Measurements from ENCODE around the gene NUDT15. TPM values are rescaled to one million over a fixed set of nuclear protein-coding genes. Genes with fewer than 3 reads are reported as not detected.
"Not testable (repeated sequence)": the region's sequence is repeated elsewhere in the genome, so short reads cannot be mapped to it uniquely, and the experiment has no call there.

The NUDT15 gene
- total RNA-seq, 4 donors from 2014 or later, result 3.3 to 10.7 (median 4.8) TPM

GRCh38 chr13:47999973-48000372 is 37.6 kb upstream of the NUDT15 start:
- TF ChIP-seq POLR2A (IDR thresholded peaks at IDR 0.05) (no peak), EP300 (IDR thresholded peaks at IDR 0.05) (no peak), CTCF (IDR thresholded peaks at IDR 0.05) (no peak)
- no peak for DNase-seq (ENCODE audit: low spot score in 2 of 2)
- H3K27me3 ChIP-seq, result no peaks in the 10 kb centered on the region
- no peaks in the 10 kb centered on the region for H3K9me3 ChIP-seq
- peaks cover 0 to 7% (median 0%) of the 10 kb centered on the region in 3 donors for H3K36me3 ChIP-seq
- H3K4me3 ChIP-seq, result peak overlapping the region in 3 of 4 donors; percentile 88 to 96 (median 93)
- H3K27ac ChIP-seq, result peak overlapping the region in 1 of 4 donors; percentile 93
- H3K4me1 ChIP-seq, result peaks cover 0 to 42% (median 3%) of the 10 kb centered on the region in 4 donors
- 29 to 38% methylated on average over 5 of the region's 5 CpGs for WGBS, 2 donors

GRCh38 chr13:48000559-48001113 is 36.9 kb upstream of the NUDT15 start:
- H3K27ac ChIP-seq, result peak overlapping the region; percentile 64 to 93 (median 84)
- H3K36me3 ChIP-seq, result peaks cover 0 to 7% (median 0%) of the 10 kb centered on the region in 3 donors
- 1% methylated on average over 6 to 20 of the region's 25 CpGs for WGBS, 2 donors
- H3K4me3 ChIP-seq, result peak overlapping the region; percentile 69 to 96 (median 90)
- no peaks in the 10 kb centered on the region for H3K27me3 ChIP-seq
- DNase-seq (ENCODE audit: low spot score in 2 of 2), result no peak
- peaks cover 0 to 42% (median 3%) of the 10 kb centered on the region in 4 donors for H3K4me1 ChIP-seq
- no peak for TF ChIP-seq CTCF (IDR thresholded peaks at IDR 0.05)
- TF ChIP-seq POLR2A (IDR thresholded peaks at IDR 0.05), result no peak
- TF ChIP-seq EP300 (IDR thresholded peaks at IDR 0.05), result no peak
- H3K9me3 ChIP-seq, result no peaks in the 10 kb centered on the region

- Histone ChIP-seq H3K36me3 (peaks cover 0 to 3% (median 0%) of the 10 kb centered on the region in 3 donors), H3K9me3 (no peaks in the 10 kb centered on the region), H3K4me1 (peaks cover 0 to 42% (median 3%) of the 10 kb centered on the region in 4 donors), H3K27me3 (no peaks in the 10 kb centered on the region), H3K27ac (peak within 1 kb of the TSS; percentile 64 to 93 (median 84)), H3K4me3 (peak within 1 kb of the TSS; percentile 69 to 96 (median 90))
- 23 to 25% methylated on average over 15 to 20 of the region's 52 CpGs for WGBS, 2 donors
- DNase-seq (ENCODE audit: low spot score in 2 of 2), result peak; percentile 68 to 75
- TF ChIP-seq POLR2A (IDR thresholded peaks at IDR 0.05), result peak; percentile 12 to 53
- TF ChIP-seq EP300 (IDR thresholded peaks at IDR 0.05), result peak; percentile 80 to 85
- TF ChIP-seq CTCF (IDR thresholded peaks at IDR 0.05), result peak in 1 of 5 experiments; percentile 42
Measured at GRCh38 chr13:48001114-48001881, 36.2 kb upstream of the NUDT15 start, which contains the start of gene SUCLA2. TSS of gene SUCLA2 (minus strand) at chr13:48001273. CDS start at chr13:48001269, 4 bp downstream.

- not testable (repeated sequence) for H3K36me3 ChIP-seq; H3K27ac ChIP-seq; DNase-seq (ENCODE audit: low spot score in 2 of 2); H3K9me3 ChIP-seq; H3K27me3 ChIP-seq
- Histone ChIP-seq H3K4me1 (peaks cover 0 to 42% (median 3%) of the 10 kb centered on the region in 4 donors), H3K4me3 (peak overlapping the region; percentile 69 to 96 (median 90))
- 41% methylated on average over 5 of the region's 5 CpGs for WGBS, 2 donors
Measured at GRCh38 chr13:48001999-48002398, 35.5 kb upstream of the NUDT15 start.

- 86 to 100% methylated on average over 2 of the region's 2 CpGs for WGBS, 2 donors
- H3K27ac ChIP-seq, result no peak overlapping the region
- no peaks in the 10 kb centered on the region for H3K9me3 ChIP-seq
- H3K4me1 ChIP-seq, result peaks cover 0 to 20% (median 3%) of the 10 kb centered on the region in 4 donors
- TF ChIP-seq POLR2A (IDR thresholded peaks at IDR 0.05) (no peak), CTCF (IDR thresholded peaks at IDR 0.05) (no peak), EP300 (IDR thresholded peaks at IDR 0.05) (no peak)
- no peaks in the 10 kb centered on the region for H3K36me3 ChIP-seq
- H3K4me3 ChIP-seq, result no peak overlapping the region
- H3K27me3 ChIP-seq, result no peaks in the 10 kb centered on the region
- DNase-seq (ENCODE audit: low spot score in 2 of 2), result peak in 1 of 2 donors; percentile 5
Measured at GRCh38 chr13:48004201-48004600, 33.3 kb upstream of the NUDT15 start.

Data from tibial nerve (tissue), 4 donors.